Cardiac muscle cell (in vitro differentiated cells and primary cell): ENCODE data around the gene PLXDC1. TPM values are rescaled to one million over a fixed set of nuclear protein-coding genes. Genes with fewer than 3 reads are reported as not detected.

ENCODE experiments used
- DNase-seq, 2 donors: peaks; one replicate each; pipeline versions ENCODE4 v3.0.0 to v3.0.0-alpha.2; 2010 to 2017; ENCODE audit warnings: low read depth in 1 of 2, low spot score in 1 of 2
- H3K27ac ChIP-seq: fragments of 200-600 bp; sonication (generic); 2 replicates; pipeline ENCODE4 v1.5.1; 2016
- H3K27me3 ChIP-seq: fragments of 200-600 bp; sonication (generic); 2 replicates; pipeline ENCODE4 v1.6.0; 2016; ENCODE audit warnings: control low read depth
- H3K36me3 ChIP-seq: fragments of 200-600 bp; sonication (generic); 2 replicates; pipeline ENCODE4 v1.5.1; 2016; ENCODE audit warnings: control low read depth
- H3K4me1 ChIP-seq: fragments of 200-600 bp; sonication (generic); 2 replicates; pipeline ENCODE4 v1.8.1; 2017; ENCODE audit warnings: low read depth, mild to moderate bottlenecking, mixed run types
- H3K4me3 ChIP-seq: fragments of 200-600 bp; sonication (generic); 2 replicates; pipeline ENCODE4 v1.5.1; 2016; ENCODE audit warnings: mild to moderate bottlenecking
- H3K9me3 ChIP-seq: fragments of 200-600 bp; sonication (generic); 2 replicates; pipeline ENCODE4 v1.5.1; 2017; ENCODE audit warnings: low read depth, mild to moderate bottlenecking, control low read depth
- CTCF ChIP-seq: IDR thresholded peaks from 2 replicates; pipeline ENCODE4 v1.5.1; 2012; ENCODE audit warnings: low read depth, mild to moderate bottlenecking, low read length
- polyA plus RNA-seq: library from polyadenylated mRNA; unstranded; fragments of >200 nt; fragmentation: Nextera tagmentation; extraction: Ambion mirVana; gene quantifications from 2 replicates; pipeline ENCODE4 v1.2.1, GENCODE V29; 2016
- total RNA-seq: library from RNA; depleted of rRNA; stranded (reverse); fragments of >200 nt; gene quantifications from 2 replicates; pipeline ENCODE4 v1.2.3, GENCODE V29; 2016

Gene PLXDC1
- total and polyA plus RNA-seq, 2 experiments from 2014 or later: 6.3 to 25.0 TPM

GRCh38 chr17:39105705-39106104 lies 45.7 kb downstream of the PLXDC1 start:
- TF ChIP-seq CTCF: no peak
- Histone ChIP-seq H3K27me3 (no peaks in the 10 kb centered on the region), H3K36me3 (no peaks in the 10 kb centered on the region), H3K4me3 (no peak overlapping the region), H3K27ac (no peak overlapping the region), H3K4me1 (no peaks in the 10 kb centered on the region), H3K9me3 (no peaks in the 10 kb centered on the region)
- DNase-seq: no peak

GRCh38 chr17:39104657-39105056 lies 46.8 kb downstream of the PLXDC1 start:
- no peak overlapping the region for H3K27ac ChIP-seq
- peak in 1 of 2 donors; percentile 22 for DNase-seq
- no peaks in the 10 kb centered on the region for H3K9me3 ChIP-seq
- no peak overlapping the region for H3K4me3 ChIP-seq
- H3K27me3 ChIP-seq: no peaks in the 10 kb centered on the region
- H3K4me1 ChIP-seq: no peaks in the 10 kb centered on the region
- H3K36me3 ChIP-seq: no peaks in the 10 kb centered on the region
- TF ChIP-seq CTCF: no peak

- no peak overlapping the region for H3K27ac ChIP-seq
Measured at GRCh38 chr17:39104046-39104445, 47.4 kb downstream of the PLXDC1 start.

GRCh38 chr17:39101091-39101490 lies 50.3 kb downstream of the PLXDC1 start:
- Histone ChIP-seq H3K27me3 (no peaks in the 10 kb centered on the region), H3K4me1 (no peaks in the 10 kb centered on the region), H3K4me3 (no peak overlapping the region), H3K36me3 (no peaks in the 10 kb centered on the region), H3K27ac (no peak overlapping the region), H3K9me3 (no peaks in the 10 kb centered on the region)
- TF ChIP-seq CTCF: no peak
- DNase-seq: no peak

More at GRCh38 chr17:39104046-39104445, 47.4 kb downstream of the PLXDC1 start:
- no peaks in the 10 kb centered on the region for H3K27me3 ChIP-seq
- peak in 1 of 2 donors; percentile 79 for DNase-seq
- H3K4me3 ChIP-seq: no peak overlapping the region
- no peaks in the 10 kb centered on the region for H3K9me3 ChIP-seq
- no peaks in the 10 kb centered on the region for H3K36me3 ChIP-seq
- TF ChIP-seq CTCF: no peak
- no peaks in the 10 kb centered on the region for H3K4me1 ChIP-seq

GRCh38 chr17:39100530-39100929 lies 50.9 kb downstream of the PLXDC1 start:
- Histone ChIP-seq H3K27ac (no peak overlapping the region), H3K4me1 (no peaks in the 10 kb centered on the region), H3K9me3 (no peaks in the 10 kb centered on the region), H3K36me3 (no peaks in the 10 kb centered on the region), H3K4me3 (no peak overlapping the region), H3K27me3 (no peaks in the 10 kb centered on the region)
- no peak for TF ChIP-seq CTCF
- no peak for DNase-seq
